Measurements from ENCODE around the gene IL12A.

Gene IL12A

DNA sequence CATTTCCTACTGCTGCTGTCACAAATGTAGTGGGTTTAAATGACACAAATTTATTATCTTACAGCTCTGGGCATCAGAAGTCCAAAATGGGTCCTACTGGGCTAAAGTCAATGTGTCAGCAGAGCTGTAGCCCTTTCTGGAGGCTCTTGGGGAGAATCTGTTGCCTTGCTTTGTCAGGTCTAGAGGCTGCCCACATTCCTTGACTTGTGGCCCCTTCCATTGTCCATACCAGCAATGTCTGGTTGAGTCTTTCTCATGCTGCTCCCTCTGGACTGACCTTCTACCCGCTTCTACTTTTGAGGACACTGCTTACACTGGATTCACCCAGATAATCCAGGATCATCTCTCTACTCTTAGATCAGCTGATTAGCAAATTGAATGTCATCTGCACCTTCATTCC lies 3.0 kb downstream of the IL12A start:
- DNase-seq: no peak

DNA sequence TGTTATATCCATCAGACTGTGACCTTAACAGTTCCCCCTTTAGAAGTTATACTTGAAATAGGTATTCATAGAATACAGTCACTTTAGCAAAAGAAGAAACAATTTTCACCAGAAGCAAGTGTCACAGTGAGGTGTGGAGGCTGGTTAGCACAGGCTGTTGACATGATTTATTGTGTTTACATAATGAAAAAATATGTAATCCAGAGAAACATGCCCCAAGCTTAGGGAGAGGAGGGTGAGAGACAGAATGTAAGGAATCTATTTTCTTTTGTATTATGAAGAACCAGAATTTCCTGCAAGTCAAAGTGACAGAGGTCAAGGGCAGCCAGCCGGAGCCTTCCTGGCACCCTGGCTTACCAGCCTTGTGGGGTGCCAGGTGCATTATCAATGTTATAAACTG lies 4.0 kb downstream of the IL12A start:
- DNase-seq: no peak

DNA sequence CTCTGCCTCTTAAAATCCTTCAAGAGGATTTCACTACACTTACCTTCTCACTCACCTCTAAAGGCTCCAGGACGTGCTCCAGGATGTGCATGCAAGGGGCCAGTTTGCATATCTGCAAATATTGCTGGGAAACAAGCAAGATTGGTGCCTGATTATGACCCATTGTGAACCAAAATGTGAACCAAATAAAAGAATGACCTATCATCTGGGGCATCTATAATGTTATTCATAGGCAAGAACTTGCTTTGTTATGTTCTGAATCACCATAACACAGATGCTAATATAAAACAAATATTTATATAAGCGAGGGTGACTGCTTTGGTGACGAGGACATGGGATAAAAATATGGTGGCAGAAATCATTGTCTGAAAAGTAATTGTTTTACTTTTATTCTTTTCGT lies 5.5 kb downstream of the IL12A start:
- no peak for DNase-seq

DNA sequence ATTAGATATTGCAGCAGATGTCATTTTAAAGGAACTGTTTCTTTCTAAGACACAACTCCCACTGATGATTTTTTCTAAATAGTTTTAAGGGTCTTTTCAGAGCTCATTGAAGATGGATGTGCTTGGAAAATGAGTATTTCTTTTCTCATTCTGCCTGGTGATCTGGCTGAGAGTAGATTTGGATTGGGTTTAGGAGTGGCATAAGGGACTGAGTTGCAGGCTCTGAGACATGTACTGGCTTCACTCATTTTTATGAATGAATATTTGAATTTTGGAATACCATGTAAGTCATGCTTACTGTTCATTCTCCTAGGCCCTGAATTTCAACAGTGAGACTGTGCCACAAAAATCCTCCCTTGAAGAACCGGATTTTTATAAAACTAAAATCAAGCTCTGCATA lies 6.5 kb downstream of the IL12A start:
- DNase-seq: no peak

DNA sequence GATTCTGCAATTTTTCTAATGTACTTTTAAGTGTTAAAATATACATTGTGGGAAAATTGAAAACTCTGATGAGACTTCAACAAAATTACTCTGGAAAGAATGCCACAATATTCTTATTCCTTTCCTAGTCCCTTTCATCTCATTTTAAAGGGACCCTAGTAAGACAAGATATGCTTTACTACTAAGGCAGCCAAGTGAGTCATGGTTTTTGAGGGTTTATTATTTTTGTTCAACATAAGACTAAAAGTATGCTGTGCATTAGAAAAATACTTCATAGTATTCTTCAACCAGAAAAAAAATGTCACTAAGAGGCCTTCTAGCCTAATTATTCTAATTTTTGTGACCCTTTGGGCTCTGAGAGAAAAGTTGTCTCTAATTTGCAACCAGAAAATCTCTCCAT lies 7.4 kb downstream of the IL12A start:
- DNase-seq: no peak

DNA sequence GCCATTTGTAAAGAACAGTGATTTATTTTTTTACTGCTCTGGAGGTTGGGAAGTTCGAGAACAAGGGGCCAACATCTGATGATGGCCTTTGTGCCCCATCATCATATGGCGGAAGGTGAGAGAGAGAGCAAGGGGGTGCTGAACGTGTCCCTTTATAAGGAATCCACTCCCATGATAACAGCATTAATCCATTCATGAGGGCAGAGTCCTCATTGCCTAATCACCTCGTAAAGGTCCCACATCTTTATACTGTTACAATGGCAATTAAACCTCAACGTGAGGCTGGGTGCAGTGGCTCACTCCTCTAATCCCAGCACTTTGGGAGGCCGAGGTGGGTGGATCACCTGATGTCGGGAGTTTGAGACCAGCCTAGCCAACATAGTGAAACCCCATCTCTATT lies 8.3 kb downstream of the IL12A start:
- no peak for DNase-seq

DNA sequence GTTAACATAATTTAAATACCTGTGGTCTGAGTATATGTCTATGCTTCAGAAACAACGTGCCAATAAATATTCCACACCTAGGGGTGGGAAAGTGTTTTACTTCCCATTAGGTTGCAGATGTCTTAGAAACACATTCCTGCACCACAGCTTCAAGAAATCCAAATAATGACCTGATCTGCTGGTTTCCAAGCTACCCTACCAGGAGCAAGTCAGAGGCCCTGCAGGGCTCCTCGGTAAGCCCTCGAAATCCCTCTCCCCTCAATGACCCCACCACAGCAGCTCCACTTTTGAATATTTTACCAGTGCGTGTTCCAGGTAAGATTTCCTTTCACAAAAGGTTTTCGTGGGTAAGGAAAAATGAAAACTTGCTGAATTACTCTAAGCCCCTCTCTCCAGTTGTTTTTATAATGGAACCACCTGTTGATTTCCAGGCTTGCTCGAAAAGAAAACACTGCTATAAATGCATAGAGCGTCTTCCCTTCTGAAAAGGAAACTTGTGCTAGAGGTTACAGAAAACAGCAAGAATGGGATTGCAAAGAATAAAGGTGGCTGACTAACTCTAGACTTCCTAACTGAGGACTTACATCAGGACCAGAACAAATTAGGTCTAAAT lies 12.6 kb downstream of the IL12A start:
- no peak for DNase-seq

DNA sequence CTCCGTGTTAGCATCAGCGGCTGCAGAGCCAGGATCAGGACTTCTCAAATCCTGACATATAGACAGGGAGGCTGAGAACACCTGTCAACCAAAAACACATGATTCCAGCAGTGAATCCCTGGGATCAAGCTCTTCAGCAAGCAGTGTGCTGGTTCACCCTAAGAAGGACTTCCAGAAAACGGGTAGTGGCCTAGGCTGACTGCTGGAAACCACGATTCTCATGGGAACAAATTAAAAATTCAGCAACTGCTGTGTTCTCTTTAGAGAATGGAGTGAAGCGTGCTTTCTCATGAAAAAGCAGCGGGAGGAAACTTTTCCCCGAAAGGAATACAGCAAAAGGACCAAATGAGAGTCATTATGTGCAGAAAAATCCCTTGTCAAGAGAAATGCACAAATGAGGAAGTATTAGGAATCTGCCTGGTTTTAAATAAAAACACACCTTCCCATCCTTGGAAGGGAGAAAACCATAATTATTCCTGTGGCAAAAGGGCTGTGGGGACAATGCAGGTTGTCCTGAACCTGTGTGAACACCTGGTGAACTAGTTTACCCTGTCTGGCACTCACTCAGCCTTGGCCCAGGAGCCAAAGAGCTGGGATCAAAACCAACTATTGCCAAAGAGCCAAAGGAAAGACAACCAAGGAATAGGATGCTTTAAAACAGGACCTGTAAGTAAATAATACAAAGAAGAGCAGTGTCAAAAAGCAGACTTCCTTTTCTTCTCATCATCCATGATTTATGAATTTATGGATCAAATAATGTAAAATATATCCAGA lies 13.4 kb downstream of the IL12A start:
- DNase-seq: no peak

DNA sequence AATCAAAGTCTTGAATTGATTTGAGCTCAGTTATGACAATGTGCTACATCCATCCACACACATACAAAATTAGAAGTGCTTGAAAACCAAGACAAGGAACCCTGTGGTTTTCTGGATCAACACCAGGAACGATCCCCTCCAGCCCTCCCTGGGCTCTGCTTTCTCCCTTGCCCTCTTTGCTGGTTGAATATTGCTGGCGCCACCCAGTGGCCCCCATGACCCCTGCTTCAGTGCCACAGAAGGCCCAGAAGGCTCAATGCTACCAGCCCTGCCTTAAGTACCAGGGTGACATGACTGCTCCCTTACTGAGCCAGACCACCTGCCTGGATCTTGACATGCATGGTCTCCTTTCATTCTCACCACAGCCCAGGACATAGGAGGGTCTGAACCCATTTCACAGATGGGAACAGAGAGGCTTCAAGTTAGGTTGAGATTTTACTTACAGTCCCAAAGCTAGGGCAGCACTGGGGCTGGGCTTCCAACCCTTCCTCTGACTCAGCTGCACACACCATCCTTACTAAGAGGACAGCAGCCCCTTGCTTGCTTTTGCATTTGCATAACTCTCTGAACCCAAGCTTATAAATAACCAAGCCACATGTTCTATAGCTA lies 15.0 kb downstream of the IL12A start:
- DNase-seq: no peak

DNA sequence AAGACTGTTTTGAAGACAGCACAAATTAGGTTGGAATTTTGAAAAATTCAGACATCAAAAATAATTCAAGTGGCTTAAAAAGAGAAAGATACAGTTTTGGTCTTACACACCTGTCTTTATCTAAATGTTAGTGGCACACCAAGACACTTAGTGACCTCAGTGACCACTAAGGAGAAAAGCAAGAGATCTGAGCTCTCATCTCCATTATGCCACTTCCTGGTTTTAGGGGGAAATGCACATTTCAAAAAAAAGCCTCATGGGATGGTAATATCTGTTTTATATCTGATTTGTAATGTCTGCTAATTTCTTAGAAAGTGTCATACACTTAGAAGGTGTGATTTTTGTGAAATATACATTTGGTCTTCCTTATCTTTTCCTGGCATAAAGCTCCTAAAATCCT lies 16.4 kb downstream of the IL12A start:
- DNase-seq: no peak

DNA sequence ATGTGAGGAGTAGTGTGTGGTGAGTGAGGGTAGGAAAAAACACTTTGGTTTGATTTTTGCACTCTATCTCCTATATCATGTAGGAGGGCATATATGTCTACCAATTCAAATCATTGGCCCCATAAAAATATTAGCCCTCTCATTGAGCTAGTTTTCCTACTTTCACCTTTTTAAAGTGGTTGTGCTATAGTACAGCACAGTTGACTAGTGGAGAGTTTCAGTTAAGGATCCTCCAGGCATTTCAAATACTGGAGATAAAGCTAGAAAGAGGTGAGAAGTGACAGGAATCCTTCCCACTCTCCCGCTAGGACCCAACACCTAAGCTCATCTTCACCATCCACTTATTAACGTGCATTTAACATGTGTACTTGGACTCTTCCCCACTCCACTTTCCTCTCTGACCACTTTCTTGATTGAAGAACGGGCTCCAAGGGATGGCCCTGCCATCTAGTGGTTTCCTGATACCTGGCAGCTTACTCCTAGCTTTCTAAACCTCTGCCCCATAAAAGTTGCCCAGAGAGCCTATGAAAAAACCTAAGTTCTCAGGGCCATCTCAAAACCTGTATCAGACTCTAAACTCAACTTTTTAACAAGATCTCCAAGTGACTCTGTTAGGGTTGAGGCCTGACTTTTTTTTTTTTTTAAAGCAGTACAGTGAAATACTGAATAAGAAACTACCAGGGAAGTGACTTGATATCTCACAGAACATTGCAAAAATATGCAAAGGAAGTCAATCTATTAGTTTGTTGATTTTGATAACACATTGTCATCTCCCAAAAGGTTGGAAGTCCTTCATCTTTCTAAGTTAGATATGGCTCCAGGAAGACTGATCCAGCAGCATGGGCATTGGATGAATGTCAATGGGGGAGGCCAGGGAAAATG lies 17.9 kb downstream of the IL12A start:
- peak; percentile 37 for DNase-seq

DNA sequence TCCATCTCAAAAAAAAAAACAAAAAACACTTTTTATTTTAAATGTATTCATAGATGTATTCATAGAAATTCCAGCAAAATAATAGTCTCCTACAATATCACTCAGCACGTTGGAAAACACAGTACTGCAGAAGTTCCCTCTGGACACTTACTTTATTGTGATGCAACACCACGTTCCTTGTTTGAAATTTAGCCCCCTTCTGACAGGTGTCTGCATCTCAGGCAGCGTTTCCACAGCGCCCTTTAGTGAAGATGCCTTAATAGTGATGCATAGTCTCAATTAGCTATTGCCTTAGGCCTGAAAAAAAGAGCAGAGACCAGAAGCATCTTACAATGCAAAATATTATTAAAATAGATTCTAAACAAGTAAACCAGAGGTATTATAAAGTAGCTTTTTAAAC lies 20.3 kb downstream of the IL12A start:
- DNase-seq: no peak

DNA sequence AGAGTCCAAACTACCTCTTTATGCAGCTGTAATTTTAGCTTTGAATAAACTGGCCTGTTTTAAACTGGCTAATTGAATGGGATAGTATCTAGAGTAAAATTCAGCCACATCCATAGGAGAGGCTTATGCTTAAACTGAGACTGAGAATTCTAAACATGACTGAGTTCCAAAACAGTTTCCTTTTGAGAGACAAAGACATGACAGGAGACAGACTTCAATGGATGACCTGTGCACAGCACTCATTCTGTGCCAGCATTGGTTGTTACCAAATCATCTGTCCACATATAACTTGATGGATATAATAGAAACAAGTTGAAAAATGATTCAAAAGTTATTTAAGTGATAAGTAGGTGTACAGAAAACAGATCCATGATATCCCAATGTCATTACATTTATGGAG lies 20.9 kb downstream of the IL12A start:
- DNase-seq: no peak

DNA sequence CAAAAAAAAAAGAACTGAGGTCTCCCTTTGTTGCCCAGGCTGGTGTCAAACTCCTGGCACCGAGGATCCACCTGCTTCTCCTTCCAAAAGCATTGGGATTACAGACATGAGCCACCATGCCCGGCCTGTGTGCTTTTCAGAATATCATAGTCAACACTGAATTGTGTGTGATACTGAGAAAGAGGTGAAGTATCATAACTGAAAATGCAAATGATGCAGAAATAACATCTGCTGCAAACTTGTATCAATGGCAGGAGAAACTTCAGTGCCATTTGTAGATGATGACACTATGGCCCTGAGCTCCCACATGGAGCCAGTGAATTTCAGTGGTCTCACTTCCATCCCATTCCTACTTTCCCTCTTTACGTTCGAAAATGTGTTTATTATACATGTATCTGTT lies 21.9 kb downstream of the IL12A start:
- no peak for DNase-seq

DNA sequence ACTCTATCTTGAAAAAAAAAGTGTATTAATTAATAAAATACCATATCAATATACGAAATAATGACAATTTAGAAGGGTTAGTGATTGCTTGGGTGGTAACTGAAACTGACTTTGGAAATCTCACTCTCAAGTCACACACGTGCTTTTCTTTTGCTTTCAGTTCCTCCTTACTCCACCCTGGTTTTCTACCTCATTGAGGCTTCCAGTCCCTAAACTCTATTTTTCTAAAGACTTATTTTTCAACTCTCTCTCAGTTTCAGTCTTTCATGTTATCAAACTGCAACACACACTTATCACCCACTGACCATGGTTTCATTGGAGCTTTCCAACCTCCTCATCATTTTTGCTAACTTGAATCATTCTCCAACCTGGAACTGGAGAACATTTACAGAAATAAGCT lies 23.5 kb downstream of the IL12A start:
- DNase-seq: no peak

DNA sequence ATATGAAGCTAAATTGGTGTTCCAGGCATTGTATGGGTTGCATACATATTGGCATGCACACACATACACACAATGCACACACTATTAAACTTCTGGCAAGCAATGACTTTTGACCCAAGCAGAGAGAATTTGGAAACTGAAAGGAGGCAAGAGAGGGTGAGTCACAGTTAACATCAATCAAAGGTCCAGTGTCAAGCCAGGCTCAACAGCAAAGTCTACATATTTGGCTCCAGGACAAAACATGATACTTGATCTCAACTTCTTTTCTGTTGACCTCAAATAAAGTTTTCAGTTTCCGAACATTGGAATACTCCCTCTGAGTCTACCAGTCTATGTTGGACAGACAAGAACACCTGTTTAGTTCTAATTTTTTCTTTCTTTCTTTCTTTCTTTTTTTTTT lies 28.3 kb downstream of the IL12A start:
- DNase-seq: no peak

DNA sequence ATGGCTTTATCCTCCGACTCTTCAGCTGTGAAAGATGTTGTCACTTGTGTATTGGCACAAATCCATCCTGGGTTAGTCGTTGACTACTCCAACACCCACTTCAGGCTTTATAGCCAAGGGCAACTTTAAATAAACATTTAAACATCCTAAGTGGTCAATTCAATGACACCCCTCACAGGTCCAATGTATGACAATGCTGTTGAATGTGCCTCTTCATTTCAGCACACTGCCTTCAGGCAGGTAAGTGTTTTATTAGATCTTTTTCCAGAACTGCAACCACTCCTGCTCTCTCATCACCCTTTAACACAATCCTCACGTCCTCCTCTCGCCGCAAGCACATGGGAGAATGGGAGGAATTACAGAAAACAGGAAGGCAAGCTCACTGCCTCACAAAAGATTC lies 30.3 kb downstream of the IL12A start:
- DNase-seq: peak; percentile 92

DNA sequence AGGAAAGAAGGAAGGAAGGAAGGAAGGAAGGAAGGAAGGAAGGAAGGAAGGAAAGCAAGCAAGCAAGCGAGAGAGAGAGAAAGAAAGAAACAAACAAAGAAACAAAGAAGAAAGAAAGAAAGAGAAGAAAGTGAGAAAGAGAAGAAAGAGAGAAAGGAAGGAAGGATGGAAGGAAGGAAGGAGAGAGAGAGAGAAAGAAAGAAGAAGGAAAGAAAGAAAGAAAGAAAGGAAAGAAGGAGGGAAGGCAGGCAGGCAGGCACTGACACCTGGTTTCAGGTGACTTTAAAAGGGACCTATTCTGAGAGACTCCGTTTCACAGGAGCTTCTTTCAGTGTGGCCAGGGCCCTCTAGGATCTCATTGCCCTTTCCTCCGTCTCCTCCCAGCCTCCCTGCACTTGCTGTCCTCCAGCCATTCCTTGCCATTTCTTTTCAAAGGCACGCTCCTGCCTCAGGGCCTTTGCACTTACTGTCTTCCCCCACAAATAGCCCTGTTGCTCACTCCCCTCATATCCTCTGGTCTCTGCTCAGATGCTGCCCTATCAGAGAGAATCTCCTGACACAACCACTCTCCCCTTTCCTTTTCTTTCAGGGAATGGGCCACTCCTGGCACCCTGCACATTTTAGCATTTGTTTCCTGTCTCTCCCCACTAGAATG lies 31.5 kb downstream of the IL12A start:
- no peak for DNase-seq

DNA sequence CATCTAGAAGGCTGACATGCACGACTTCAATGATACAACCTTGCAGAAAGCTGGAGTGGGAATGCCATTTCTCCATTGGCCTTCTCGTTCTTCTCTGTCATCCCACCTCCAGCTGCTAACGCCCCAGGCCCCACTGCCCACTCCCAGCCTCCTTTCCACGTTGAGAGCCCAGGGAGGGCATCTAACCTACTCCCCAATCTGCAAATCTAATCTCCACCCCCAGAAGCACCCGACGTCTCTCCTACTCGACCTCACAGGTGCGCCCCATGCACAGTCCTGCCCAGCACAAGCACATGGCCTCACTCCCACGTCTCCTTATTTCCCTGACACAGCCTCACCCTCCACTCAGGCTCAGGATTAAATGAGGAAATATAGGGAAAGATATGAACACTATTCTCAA lies 33.4 kb downstream of the IL12A start:
- DNase-seq: no peak

DNA sequence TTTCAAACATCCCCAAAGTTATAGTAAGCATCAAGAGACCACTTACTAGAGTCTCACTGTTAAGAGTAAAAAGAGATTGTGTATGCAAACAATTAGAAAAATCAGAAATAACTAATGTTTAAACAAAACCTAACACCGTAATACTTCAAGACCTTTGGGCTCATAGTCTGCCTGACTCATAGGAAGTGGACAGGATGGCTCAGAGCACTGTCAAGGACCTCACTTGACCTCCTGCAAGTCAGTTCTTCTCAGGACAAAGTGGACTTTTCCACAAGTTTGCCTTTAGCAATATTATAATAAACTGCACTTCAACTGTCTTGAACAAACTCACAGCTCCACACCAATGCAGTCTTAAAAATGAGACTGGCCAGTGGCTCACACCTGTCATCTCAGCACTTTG lies 34.8 kb downstream of the IL12A start:
- DNase-seq: no peak

DNA sequence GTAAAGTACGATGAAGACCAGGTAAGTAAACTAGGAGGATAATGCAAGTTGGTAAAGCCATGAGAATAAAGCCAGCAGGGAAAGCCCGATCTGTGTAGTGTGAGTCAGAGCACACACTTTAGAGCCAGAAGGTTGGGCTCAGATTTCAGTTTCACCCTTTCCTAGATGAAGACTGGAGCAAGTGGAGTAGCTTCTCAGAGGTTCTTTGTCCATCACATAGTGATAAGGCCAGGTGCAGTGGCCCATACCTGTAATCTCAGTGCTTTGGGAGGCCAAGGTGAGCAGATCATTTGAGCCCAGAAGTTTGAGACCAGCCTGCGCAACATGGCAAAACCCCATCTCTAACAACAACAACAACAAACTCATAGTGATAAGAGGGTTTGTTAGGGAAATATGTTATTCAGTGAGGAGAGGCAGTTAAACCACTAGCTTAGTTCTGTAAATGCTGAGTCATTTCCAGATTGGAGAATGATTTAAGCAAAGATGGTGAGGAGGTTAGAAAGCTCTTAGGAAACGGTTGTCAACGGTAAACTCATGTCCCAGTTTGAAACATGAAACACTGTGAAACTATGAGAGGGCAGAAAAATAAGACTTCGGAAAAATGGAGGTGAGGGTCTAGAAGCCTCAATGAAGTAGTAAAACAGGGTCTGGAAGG lies 39.0 kb downstream of the IL12A start:
- no peak for DNase-seq

DNA sequence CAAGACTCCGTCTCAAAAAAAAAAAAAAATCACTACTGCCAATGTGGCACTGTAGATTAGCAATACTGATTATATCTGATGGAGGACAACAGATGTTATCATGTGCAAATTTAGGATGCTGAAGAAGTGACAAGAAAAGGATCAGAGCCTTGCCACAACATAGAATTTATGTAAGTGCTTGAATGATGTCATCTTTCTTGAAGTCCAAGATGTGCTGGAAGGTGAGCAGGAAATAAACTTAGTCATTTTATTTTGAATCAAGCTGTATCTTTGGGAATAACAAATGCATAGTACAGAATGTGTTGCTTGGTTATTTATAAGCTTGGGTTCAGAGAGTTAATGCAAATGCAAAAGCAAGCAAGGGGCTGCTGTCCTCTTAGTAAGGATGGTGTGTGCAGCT lies 47.1 kb downstream of the IL12A start:
- no peak for DNase-seq

Data from NCI-H187 treated with DMSO at 0.1 percent for 48 hours (cell line).